Stimulated activated CD4-positive, alpha-beta T cell treated with anti-CD3 and anti-CD28 coated beads, Interleukin-15, amount 100 ng/mL, for 48 hours (primary cell): Measurements from ENCODE around the gene GALNT16.

Experiments
- DNase-seq, 2 donors: peaks; one replicate each; pipeline ENCODE4 v3.0.0-alpha.2; 2020; ENCODE audit warnings: low read depth in 2 of 2

GALNT16 gene

DNA sequence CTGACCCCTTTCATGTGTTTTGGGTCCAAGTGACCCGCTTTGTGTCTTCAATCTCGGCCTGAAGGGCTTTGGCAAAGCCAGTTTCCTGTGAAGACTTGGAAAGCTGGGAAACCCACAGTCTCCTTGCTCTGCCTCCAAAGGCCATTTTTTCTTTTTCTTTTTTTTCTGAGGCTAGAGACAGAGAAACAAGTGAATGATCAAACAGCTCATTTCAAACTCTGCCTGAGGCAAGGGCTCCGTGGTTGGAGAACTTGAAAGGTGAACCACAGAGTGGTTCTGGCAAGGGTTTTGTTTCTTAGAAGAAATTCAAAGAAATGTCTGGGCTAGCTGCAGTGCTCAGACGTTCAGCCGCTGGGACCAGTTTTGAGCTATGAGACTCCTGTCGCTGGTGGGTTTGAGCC lies 75.4 kb downstream of the GALNT16 start:
- DNase-seq, result no peak

DNA sequence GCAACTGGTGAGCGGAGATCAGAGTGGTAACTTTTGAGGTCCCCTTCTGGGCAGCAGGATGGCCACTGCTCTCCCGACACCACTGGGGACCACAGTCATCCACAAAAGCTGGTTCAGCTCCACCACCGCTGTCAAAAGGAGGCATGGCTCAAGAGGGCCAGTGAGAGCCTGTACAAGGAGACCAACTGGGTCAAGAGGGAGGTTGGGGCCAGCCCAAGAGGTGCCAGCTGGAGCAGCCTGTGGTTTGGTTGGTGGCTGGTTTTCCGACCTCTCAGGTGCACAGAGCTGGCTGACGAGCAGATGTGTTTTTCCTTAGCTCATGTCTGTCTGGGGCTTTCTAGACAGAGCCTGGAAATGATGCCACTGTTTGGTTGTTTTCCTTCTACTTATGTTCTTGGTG lies 78.0 kb downstream of the GALNT16 start:
- no peak for DNase-seq

DNA sequence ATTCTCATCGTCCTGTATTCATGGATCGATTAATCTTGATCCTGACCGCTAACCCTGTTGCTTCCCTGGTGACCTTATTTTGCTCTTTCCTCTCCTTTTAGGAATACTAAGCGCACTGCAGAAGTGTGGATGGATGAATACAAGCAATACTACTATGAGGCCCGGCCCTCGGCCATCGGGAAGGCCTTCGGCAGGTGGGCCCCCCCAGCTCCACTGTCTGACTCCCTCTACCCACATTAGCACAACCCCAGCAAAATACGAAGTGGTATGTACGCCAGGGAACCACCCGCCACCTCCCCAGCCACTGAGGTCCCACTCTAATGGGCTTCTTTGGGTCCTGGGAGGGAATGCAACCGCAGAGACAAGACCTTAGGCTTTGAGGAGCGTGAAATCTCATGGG lies 79.5 kb downstream of the GALNT16 start:
- no peak for DNase-seq

DNA sequence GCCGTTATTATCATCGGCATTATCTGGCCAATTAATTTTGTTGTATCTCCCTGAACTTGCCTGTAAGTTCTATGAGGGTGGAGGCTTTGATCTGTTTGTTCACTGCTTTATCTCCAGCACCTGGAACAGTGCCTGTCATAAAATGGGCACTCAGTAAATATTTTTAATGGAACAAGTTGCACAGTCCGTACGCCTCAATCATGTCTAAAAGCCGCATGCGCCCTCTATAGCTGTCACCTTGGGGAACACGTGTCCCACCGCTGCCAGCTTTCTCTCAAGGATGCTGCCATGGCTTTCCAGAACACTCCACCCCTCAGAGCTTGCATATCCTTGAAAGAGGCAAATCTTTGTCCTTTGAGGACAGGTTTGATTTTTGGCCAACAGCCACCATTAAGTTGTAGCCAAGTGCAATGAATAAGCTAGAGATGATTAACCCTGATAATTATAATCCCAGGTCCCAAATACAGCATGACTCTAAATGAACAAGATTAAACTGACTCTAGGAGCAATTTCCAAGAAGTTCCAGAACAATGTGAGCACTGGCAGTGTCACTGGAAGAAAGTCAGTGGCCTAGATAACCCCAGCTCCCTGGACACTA lies 83.1 kb downstream of the GALNT16 start:
- DNase-seq, result no peak

DNA sequence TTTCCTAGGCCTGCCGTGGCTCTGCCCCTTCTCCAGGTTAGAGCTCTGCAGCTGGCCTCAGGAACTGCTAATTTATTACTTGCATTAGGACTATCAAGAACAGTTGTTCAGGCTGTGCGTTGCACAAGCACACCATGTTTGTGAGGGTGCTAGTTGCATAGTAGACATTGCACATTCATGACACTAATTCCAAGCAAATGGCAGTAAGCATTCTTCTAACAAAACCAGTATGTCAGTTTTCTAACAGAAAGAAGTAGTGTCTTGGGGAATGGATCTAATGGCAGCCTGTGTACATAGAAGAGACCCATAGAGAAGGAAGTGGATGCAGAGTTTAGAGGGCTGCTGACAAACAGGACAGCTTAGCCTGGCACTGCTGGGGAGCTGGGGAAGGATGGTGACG lies 84.2 kb downstream of the GALNT16 start:
- no peak for DNase-seq

DNA sequence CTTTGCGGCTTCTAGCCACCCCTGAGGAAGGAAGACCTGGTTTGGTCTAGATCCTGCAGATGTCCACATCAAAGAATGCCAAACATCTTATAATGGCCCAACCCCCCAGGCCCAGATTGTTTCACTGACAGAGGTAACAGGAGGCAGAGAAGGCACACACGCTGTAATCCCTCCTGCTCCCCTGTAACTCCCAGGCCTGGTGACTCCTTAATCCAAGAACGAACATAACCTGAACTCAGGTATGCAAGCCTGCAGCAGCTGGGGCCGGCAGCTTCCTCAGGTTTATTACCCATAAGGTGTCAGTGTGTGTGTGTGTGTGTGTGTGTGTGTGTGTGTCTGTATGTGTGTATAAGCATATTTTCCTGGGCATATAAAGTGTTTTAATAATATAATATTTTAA lies 85.4 kb downstream of the GALNT16 start:
- no peak for DNase-seq

DNA sequence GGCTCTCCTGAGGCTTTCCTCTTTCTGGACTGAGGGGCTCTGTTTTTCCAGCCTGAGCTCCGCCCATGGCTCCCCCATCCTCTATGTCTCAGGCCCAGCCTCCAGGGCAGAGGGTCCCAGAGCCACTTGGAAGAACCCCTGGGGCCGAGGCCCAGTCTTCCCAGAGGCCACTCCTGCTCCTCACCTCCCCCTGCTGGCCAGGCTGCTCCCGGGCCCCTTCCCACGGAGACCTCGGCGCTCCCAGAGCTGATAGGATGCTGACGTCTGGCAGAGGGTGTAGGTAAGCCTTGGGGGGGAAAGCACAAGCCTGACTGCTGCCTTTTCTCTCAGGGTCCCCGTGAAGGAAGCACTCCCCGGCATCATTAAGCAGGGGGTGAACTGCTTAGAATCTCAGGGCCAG lies 86.8 kb downstream of the GALNT16 start:
- no peak for DNase-seq

DNA sequence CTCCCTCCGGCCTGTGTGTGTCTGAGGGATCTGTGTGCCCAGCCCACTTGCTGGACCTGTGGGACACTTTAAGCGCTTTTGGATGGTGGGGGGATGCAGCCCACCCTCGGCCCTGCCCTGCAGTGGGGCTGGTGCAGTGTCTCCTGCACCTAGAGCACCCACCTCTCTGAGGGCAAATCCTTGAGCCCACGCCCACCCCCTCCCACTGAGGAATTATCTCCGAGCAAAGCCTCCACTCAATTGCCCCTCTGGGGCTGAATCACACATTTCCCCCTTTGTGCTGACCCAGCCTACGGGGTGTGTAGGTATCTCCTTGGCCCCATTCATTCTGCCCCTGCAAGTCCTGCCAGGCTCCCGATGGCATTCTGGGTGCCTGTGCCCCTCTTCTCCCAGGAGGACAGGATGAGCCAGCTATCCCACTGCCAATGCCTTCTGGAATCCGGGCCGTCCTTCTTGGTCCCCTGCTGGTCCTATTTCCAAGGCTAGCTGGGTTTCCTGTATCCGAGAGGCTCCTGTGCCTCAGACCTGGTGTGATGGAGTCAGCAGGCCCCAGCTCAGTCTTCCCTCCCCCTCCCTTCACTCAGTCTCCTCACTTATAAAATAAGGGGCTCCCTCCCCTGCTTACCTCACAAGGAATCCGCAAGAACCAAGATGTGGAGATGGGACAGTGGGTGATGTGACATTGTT lies 89.3 kb downstream of the GALNT16 start:
- no peak for DNase-seq

DNA sequence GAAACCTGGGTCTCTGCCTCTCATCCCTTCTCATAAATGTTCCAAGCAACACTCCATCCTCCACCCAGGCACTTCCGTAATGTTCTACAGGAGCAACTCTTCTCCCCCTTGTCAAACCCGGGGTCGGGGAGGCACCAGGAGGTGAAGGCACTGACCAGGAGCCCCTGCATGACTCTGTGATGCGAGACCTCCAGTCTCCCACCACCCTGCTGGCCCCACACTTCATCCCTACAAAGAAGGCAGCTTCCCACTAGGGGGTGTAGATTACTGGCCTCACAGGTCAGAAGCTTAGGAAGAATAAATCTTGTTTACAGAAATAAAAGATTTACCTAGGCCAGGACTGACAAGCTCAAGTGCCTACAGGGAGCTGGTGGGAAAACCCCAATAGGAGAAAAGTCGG lies 90.9 kb downstream of the GALNT16 start:
- DNase-seq, result no peak

DNA sequence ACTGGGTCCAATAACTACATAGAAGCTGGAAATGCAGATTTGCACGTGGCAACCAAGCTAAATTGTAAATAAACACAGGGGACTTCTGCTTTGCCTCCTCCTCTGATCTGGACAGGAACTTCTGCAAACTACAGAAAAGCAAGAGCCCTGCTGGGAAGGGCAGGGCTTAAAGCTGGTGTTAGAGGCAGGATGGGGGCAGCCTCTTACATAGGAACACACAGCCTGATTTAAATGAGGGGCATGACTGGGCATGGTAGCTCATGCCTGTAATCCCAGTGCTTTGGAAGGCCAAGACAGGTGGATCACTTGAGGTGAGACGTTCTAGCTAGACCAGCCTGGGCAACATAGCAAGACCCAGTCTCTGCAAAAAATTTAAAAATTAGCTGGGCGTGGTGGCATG lies 91.4 kb downstream of the GALNT16 start:
- no peak for DNase-seq

DNA sequence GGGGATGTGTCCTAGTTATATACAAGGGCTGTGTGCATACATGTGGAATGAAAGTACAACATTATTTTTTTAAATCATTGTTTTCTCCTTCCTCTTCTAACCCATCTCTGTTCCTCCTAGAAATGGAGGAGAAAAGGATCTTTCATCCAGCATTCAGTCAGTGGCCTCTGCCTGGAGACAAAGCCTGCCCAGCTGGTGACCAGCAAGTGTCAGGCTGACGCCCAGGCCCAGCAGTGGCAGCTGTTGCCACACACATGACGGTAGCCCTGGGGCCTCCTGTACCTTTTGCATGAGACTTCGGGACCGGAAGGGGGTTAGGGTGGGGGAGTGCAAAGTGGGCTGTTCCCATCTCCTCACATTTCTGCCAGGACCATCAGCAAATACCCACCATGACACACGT lies 92.0 kb downstream of the GALNT16 start:
- no peak for DNase-seq

DNA sequence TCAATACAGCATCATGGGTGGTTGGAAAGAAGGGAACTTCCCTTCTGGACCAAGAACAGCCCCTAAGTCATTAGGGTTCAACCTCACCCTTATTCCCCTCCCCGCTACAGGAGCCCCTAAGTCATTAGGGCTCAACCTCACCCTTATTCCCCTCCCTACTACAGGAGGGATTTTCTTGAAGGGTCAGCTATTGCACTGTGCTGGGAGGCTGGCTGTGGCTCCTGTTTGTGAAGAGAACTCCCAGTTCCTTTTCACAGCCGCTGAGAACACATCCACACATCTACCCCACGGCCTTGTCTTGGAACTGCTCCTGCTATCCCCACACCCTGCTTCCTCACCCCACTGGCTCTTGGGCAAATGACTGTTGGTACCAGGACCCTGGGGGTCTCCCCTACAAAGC lies 93.2 kb downstream of the GALNT16 start:
- no peak for DNase-seq

DNA sequence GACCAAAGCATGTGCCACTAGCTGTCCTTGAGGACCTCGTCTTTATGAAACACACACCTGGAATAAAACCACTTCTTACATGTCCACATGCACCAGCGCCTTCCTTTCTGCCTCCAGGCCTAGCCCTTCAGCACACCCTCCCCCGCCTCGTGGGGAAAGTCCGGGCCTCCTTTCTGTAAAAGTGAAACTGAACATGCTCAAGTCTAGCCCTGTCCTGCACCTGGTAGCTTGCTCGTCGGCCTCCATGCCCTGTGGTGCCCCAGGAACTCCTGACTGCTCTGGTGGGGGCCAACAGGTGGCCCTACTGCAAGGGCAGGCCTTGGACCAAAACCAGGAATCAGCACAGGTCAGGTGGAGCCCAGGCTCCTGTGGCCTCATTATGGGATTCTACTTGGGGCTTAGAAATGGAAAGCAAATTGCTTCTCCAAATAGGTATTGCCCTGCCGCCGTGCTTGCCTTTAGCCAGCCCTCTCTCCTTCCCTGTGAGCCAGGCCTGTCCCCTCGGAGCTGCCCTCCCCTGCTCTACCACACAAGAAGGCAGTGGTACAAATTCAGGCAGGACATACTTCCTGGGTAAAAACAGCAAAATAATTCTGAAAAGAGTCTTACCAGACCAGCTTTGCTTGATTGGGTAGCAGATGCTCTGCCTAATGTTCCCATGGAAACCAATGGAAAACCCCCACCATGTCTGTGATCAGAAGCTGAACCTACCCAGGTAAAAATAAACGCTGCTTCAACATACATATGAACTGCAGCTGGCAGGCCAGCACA lies 94.6 kb downstream of the GALNT16 start:
- peak; percentile 51 to 73 for DNase-seq

DNA sequence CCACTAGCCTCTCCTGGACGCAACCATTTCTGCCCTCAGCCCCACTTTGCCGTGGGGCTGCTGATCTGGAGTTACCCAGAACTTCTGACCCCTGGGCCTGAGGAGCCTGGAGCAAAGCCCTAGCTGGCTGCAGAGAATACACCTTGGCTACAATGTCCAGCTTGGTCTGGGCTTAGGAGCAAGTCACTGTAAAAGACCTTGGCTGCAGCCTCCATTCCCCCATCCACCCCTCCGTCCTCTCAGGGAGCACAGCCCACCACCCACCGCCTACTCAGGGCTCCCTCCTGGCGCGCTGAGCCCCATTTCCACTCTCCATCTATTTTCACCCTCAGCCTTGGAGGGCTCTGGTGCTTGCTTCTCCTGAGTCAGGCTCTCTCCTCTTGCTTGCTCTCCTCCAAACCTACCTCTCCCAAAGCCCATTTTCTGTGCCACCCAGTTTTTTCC lies 95.2 kb downstream of the GALNT16 start:
- DNase-seq, result no peak

DNA sequence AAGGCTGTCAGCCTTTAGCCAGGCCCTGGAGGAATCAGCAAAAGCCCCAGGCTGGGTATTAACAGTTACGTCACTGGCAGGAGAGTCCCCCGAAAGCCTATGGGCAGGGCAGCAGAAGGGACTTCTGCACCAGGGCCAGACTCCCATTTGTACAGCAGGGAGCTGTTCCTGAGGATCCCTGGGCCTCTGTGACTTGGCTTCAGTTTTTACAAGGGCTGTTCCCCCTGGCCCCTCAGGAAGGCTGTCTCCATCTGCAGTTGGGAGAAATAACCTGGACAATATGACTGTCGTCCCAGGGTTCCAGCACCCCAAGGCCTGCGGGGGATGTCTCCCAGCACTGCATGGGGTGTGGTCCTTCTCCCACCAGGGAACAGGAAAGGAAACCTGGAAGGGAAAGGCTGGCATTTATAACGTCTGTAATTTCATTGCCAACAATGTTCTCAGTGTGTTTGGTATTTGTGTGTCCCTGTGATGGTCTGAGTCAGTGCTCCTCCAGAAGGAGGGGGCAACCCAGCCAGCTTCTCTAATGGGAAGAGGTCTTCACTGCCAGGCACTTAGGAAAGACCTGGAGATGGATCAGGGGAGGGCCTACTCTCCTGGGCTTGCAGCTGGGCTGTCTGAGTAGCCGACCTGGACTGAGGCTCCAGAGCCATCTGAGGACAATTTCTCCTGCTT lies 95.8 kb downstream of the GALNT16 start:
- no peak for DNase-seq

DNA sequence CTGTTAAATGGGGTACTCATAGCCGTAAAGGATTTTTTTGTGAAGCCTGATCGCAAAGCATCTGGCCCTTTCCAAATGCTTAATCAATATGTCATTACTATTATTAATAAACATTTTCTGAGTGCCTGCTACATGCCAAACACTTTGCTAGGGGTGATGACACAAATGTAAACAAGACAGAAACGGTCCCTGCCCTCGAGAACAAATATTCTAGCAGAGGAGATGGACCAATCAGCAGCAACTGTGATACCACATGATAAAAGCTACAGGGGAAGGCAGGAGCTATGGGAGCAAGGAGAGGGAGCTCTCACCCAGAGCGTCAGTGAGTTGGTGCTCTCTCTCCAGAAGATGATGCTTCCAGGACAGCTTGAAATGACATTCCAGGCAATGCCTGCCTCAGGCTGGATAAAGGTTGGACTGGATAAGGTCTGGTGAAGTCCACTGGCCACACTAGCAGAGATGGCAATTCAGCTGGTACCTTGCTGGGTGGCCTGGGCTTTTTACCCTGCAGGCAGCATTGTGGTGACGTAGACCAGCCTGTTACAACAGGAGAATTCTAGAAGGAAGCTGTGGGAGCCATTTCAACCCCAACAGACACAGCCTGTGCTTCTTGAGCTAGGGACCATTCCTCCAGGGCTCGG lies 97.1 kb downstream of the GALNT16 start:
- no peak for DNase-seq

DNA sequence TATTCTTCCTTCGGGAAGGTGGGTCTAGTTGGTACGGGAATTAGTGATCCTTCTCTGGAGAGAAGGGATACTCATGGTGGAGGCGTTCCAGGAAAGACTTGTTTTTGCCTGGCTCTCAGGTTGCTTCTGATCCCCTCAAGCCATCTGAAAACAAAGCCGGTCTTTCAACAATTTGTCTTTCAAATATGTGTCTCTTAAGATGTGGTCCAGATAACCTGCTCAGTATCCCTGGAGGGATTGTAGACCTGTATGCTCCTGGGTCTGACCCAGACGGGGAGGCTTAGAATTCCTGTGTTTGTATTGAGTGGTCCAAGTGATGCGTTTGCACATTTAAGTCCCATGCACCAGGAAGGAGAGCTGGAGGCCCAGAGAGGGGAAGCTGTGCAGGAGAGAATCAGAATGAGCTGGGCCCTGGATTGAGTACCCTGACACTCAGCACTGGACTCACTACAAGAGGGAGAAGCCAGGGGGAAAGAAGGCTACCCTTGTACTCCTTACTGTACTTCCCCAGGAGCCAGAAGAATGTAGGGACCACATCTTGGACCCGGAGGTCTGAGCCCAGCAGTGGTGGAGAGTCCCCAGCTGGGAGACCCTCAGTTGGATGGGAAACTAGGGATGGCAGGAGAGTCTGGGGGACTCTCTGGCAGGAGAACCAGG lies 97.7 kb downstream of the GALNT16 start:
- no peak for DNase-seq

DNA sequence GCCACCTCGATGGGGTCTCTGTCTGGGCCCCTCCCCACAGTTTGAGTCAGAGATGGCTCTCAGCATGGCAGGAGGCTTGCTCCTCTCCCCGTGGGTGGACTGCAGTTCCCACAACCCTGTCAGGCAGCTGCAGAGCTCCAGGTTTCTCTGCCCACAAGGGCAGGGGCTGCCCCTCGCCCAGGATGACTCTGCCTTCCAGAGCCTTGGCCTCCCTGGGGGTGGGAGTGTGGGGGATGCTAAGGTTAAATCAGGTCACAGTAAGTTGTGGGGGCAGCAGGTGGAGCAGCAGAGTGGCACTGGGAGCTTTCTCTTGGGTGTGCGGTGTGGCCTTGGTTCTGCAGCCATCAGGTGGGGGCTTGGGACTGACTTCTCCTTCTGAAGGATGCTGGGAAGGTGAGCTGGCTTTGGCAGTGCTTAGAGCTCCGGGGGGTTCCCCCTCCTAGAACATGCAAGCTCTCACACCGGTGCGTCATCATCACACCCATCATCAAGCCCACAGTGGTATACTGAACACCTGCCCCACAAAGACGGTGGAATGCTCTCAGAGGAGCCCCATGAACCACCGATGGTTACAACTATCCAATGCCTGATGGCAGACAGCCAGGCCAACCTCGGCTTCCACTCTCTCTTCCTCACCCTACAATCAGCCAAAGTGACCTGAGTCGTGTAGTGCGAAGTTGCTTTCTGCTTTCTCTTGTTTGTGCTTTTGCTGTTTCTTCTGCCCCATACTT lies 98.4 kb downstream of the GALNT16 start:
- peak; percentile 60 to 61 for DNase-seq

DNA sequence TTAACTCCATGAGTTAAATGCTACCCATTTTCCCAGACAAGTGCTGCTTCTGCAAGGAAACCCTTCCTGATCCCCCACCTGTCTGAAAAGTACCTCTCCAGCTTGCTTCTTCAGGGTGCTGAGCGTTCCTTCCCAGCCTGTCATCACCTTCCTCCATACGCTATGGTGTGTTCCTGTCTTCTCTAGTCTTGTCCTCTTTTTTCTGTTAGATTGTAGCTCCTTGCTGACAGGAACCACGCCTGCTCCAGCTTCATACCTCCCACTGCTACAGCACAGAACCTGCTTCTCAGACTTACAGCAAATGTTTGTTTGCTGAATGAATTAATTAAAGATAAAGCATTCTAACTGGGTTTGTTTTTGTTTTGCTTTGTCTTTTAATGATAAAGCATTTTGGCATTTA lies 99.0 kb downstream of the GALNT16 start:
- no peak for DNase-seq

DNA sequence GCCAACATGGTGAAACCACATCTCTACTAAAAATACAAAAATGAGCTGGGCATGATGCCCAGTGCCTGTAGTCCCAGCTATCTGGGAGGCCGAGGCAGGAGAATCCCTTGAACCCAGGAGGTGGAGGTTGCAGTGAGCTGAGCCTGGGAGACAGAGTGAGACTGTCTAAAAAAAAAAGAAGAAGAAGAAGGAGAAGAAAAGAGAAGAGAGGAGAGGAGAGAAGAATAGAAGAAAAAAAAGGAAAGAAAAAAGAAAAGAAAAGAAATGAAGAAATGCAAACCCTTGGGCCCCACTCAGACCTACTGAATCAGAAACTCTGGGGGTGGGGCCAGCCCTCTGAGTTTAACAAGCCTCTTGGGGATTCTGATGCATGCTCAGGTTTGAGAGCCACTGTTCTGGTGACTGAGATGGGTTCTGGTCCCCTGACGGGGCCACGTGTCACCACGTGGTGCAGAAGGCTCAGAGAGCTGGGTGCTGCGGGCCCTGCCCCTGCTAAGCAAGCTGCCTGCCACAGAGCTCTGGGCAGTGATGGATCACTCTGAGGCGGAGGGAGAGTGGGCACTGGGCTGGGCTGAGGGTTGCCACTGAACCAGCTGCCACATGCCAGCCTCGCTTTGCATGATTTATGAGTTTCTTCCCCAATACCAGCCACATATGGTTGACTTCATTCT lies 100.6 kb downstream of the GALNT16 start:
- DNase-seq, result peak; percentile 20
